Astrocyte (in vitro differentiated cells and primary cell): ENCODE measurements around the gene FAM83F. TPM values are rescaled to one million over a fixed set of nuclear protein-coding genes. Genes with fewer than 3 reads are reported as not detected.

Source experiments
- DNase-seq: peaks from one replicate; pipeline ENCODE4 v3.0.0-alpha.2; 2010; ENCODE audit warnings: low read depth
- FAIRE-seq: peaks from 2 replicates; lab custom pipeline; 2011; peaks lifted over from hg19 to GRCh38; lab: Jason Lieb, UNC
- H2AFZ ChIP-seq: 2 replicates; pipeline ENCODE4 v1.6.0; 2012; ENCODE audit warnings: low read depth, low read length, inconsistent platforms
- H3K27ac ChIP-seq: 2 replicates; pipeline ENCODE4 v1.5.1; 2011; ENCODE audit warnings: low read depth, low read length, inconsistent platforms
- H3K27me3 ChIP-seq: 2 replicates; pipeline ENCODE4 v1.6.0; 2011; ENCODE audit warnings: low read length, inconsistent platforms; ENCODE audit not compliant: insufficient read depth
- H3K36me3 ChIP-seq: 2 replicates; pipeline ENCODE4 v1.5.1; 2011; ENCODE audit warnings: low read length, inconsistent platforms; ENCODE audit not compliant: insufficient read depth
- H3K4me1 ChIP-seq: 2 replicates; pipeline ENCODE4 v1.5.1; 2011; ENCODE audit warnings: low read length, inconsistent platforms; ENCODE audit not compliant: insufficient read depth
- H3K4me2 ChIP-seq: 2 replicates; pipeline ENCODE4 v1.6.0; 2012; ENCODE audit warnings: low read length, inconsistent platforms
- H3K4me3 ChIP-seq: 2 replicates; pipeline ENCODE4 v1.5.1; 2011; ENCODE audit warnings: low read depth, mild to moderate bottlenecking, low read length, inconsistent platforms; ENCODE audit not compliant: insufficient read depth
- H3K79me2 ChIP-seq: 2 replicates; pipeline ENCODE4 v1.6.0; 2012; ENCODE audit warnings: mild to moderate bottlenecking, low read length, inconsistent platforms; ENCODE audit not compliant: insufficient read depth
- H3K9ac ChIP-seq: 2 replicates; pipeline ENCODE4 v1.6.0; 2012; ENCODE audit warnings: mild to moderate bottlenecking, low read length, inconsistent platforms
- H3K9me3 ChIP-seq: 2 replicates; pipeline ENCODE4 v1.5.1; 2012; ENCODE audit warnings: low read depth, mild to moderate bottlenecking, low read length, inconsistent platforms; ENCODE audit not compliant: insufficient read depth
- H4K20me1 ChIP-seq: 2 replicates; pipeline ENCODE4 v1.6.0; 2012; ENCODE audit warnings: low read length, inconsistent platforms; ENCODE audit not compliant: insufficient read depth
- H3K27ac Mint-ChIP-seq: one replicate; pipeline ENCODE4 v1.8.0; 2021; ENCODE audit warnings: mild to moderate bottlenecking, mixed read lengths; ENCODE audit not compliant: unreplicated experiment
- H3K27me3 Mint-ChIP-seq: one replicate; pipeline ENCODE4 v1.8.0; 2021; ENCODE audit warnings: low read depth, mixed read lengths; ENCODE audit not compliant: unreplicated experiment
- H3K36me3 Mint-ChIP-seq: one replicate; pipeline ENCODE4 v1.8.0; 2021; ENCODE audit warnings: low read depth, mixed read lengths; ENCODE audit not compliant: unreplicated experiment
- H3K4me1 Mint-ChIP-seq: one replicate; pipeline ENCODE4 v1.8.0; 2021; ENCODE audit warnings: low read depth, mixed read lengths; ENCODE audit not compliant: unreplicated experiment
- H3K4me3 Mint-ChIP-seq: one replicate; pipeline ENCODE4 v1.8.0; 2021; ENCODE audit warnings: mild to moderate bottlenecking, moderate library complexity, mixed read lengths; ENCODE audit not compliant: unreplicated experiment
- H3K9me3 Mint-ChIP-seq: one replicate; pipeline ENCODE4 v1.8.0; 2021; ENCODE audit warnings: mild to moderate bottlenecking, mixed read lengths; ENCODE audit not compliant: unreplicated experiment
- EZH2 ChIP-seq: IDR thresholded peaks from 2 replicates; pipeline ENCODE4 v1.6.1; 2012; ENCODE audit warnings: mild to moderate bottlenecking, low read length, inconsistent platforms; ENCODE audit not compliant: insufficient read depth
- total RNA-seq: library from RNA; stranded (reverse); gene quantifications from 2 replicates; pipeline ENCODE4 v1.2.1, GENCODE V29; 2021
- TF ChIP-seq, protein P1 (sequence below): IDR thresholded peaks from 2 replicates; pipeline ENCODE4 v1.5.1; 2011; ENCODE audit warnings: low read depth, mild to moderate bottlenecking, inconsistent platforms, low read length, moderate library complexity; ENCODE audit not compliant: insufficient read depth

The FAM83F gene
- total RNA-seq, 1 donor from 2014 or later: 0.79 TPM

DNA sequence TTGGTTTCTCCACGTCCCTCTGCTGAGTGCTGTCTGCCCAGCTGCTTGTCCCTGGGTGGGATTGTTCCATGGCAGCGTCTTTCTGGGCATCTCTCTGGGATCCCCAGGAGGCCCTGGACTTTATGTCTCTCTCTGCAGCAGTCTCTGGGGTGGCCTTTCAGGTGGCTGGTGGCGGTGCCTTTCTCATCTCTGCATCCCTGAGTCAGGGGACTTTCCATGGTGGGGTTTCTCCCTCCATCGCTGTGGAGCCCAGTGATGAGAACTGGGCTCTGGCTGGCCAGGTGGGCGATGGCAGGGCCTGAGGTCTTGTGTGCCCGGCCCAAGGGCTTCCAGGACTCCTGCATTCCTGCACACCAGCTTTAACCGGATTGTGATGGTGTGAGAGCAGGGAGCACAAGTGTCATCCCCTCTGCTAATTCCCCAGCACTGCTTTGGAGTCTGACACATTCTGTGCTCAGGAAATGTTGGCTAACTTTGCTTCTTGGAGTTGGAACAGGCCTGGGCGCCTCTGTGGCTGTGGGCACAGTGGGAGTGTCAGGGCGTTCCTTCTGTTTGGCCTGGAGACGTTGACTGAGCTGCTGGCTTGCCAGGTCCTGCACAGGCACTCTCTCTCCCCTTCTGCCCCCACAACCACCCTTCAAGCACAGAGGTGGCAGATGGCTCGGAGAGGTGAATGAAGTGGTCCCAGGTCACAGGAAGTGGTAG lies 27.9 kb downstream of the FAM83F start:
- Histone ChIP-seq H4K20me1 (no peaks in the 10 kb centered on the region), H3K4me3 (no peak overlapping the region), H3K4me2 (no peak overlapping the region), H3K9ac (no peak overlapping the region), H3K27ac (no peak overlapping the region), H3K9me3 (no peaks in the 10 kb centered on the region), H2AFZ (no peak overlapping the region), H3K79me2 (no peaks in the 10 kb centered on the region), H3K36me3 (no peaks in the 10 kb centered on the region), H3K27me3 (peaks cover 2% of the 10 kb centered on the region), H3K4me1 (no peaks in the 10 kb centered on the region)
- Mint-ChIP-seq H3K27ac (no peak overlapping the region), H3K36me3 (peaks cover 2% of the 10 kb centered on the region), H3K4me3 (no peak overlapping the region), H3K27me3 (peaks cover 19% of the 10 kb centered on the region), H3K9me3 (no peaks in the 10 kb centered on the region), H3K4me1 (peaks cover under 1% of the 10 kb centered on the region)
- DNase-seq (no peak), FAIRE-seq (no peak)
- TF ChIP-seq, protein P1, sequence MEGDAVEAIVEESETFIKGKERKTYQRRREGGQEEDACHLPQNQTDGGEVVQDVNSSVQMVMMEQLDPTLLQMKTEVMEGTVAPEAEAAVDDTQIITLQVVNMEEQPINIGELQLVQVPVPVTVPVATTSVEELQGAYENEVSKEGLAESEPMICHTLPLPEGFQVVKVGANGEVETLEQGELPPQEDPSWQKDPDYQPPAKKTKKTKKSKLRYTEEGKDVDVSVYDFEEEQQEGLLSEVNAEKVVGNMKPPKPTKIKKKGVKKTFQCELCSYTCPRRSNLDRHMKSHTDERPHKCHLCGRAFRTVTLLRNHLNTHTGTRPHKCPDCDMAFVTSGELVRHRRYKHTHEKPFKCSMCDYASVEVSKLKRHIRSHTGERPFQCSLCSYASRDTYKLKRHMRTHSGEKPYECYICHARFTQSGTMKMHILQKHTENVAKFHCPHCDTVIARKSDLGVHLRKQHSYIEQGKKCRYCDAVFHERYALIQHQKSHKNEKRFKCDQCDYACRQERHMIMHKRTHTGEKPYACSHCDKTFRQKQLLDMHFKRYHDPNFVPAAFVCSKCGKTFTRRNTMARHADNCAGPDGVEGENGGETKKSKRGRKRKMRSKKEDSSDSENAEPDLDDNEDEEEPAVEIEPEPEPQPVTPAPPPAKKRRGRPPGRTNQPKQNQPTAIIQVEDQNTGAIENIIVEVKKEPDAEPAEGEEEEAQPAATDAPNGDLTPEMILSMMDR: no peak
- no peak for TF ChIP-seq EZH2

DNA sequence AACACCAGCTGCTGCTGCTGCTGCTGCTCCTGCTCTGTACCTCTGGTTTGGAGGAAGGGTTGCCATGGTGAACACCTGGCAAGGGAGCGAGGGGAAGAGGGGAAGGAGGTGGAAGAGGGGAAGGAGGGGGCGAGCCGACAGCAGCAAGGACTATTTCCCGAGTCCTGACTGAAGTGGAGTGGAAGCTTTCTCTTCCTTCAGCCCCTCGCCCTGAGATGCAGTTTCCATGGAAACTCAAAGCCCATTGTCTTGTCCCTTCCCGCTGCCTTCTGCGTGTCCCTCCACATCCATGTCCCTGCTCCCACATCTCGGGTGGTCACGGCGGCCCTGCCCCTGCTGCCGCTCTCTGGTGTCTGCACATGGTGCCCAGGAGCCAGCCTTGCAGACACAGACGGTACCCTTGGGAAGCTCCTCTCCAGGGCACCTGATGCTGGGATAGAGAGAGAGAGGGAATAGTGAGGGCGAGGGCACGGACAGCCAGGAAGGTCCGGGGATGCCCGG lies 28.6 kb downstream of the FAM83F start:
- H4K20me1 ChIP-seq: no peaks in the 10 kb centered on the region
- Mint-ChIP-seq H3K27ac (no peak overlapping the region), H3K4me1 (no peaks in the 10 kb centered on the region), H3K4me3 (no peak overlapping the region), H3K9me3 (no peaks in the 10 kb centered on the region), H3K36me3 (peaks cover 2% of the 10 kb centered on the region), H3K27me3 (peaks cover 19% of the 10 kb centered on the region)
- no peaks in the 10 kb centered on the region for H3K79me2 ChIP-seq
- TF ChIP-seq, protein P1: no peak
- TF ChIP-seq EZH2: no peak
- no peak overlapping the region for H3K4me2 ChIP-seq
- no peak for FAIRE-seq
- no peaks in the 10 kb centered on the region for H3K9me3 ChIP-seq
- no peaks in the 10 kb centered on the region for H3K4me1 ChIP-seq
- H3K9ac ChIP-seq: no peak overlapping the region
- no peak overlapping the region for H3K4me3 ChIP-seq
- H2AFZ ChIP-seq: no peak overlapping the region
- H3K27ac ChIP-seq: no peak overlapping the region
- H3K27me3 ChIP-seq: no peaks in the 10 kb centered on the region
- H3K36me3 ChIP-seq: no peaks in the 10 kb centered on the region
- no peak for DNase-seq
